IPS-20b (cell line): ENCODE measurements around the gene NOVA2.

Source experiments
- H3K27ac ChIP-seq: one replicate; pipeline ENCODE4 v1.5.1; 2013; ENCODE audit warnings: low read length
- H3K27me3 ChIP-seq: 2 replicates; pipeline ENCODE4 v1.6.1; 2013; ENCODE audit warnings: mild to moderate bottlenecking, low read length, inconsistent platforms; ENCODE audit not compliant: insufficient read depth
- H3K36me3 ChIP-seq: 2 replicates; pipeline ENCODE4 v1.6.1; 2013; ENCODE audit warnings: low read depth, mild to moderate bottlenecking, inconsistent platforms, low read length, moderate library complexity; ENCODE audit not compliant: insufficient read depth
- H3K4me1 ChIP-seq: 2 replicates; pipeline ENCODE4 v1.6.1; 2013; ENCODE audit warnings: mild to moderate bottlenecking, control low read depth, inconsistent platforms, low read length, moderate library complexity; ENCODE audit not compliant: insufficient read depth
- H3K4me3 ChIP-seq: 2 replicates; pipeline ENCODE4 v1.5.1; 2013; ENCODE audit warnings: mild to moderate bottlenecking, low read length, inconsistent platforms
- H3K9ac ChIP-seq: 2 replicates; pipeline ENCODE4 v1.6.1; 2013; ENCODE audit warnings: low read depth, mild to moderate bottlenecking, inconsistent platforms, low read length, moderate library complexity
- H3K9me3 ChIP-seq: 2 replicates; pipeline ENCODE4 v1.6.1; 2013; ENCODE audit warnings: mild to moderate bottlenecking, low read depth, low read length, inconsistent platforms; ENCODE audit not compliant: insufficient read depth

The NOVA2 gene

GRCh38 chr19:45973553-45974338 is at the start of gene NOVA2:
NOVA2 (minus strand) TSS chr19:45973865; CDS start chr19:45973351, 514 bp downstream.
- peak within 1 kb of the TSS; percentile 62; the same call in 1 of the 2 replicates for H3K4me3 ChIP-seq
- no peak within 1 kb of the TSS for H3K27ac ChIP-seq
- H3K27me3 ChIP-seq: peaks cover 19% of the 10 kb centered on the region
- H3K36me3 ChIP-seq: no peaks in the 10 kb centered on the region
- H3K9me3 ChIP-seq: no peaks in the 10 kb centered on the region
- H3K9ac ChIP-seq: no peak within 1 kb of the TSS
- H3K4me1 ChIP-seq: no peaks in the 10 kb centered on the region; the same call in 1 of the 2 replicates

GRCh38 chr19:46023311-46023779 is 49.7 kb upstream of the NOVA2 start:
- Histone ChIP-seq H3K4me3 (no peak overlapping the region), H3K36me3 (no peaks in the 10 kb centered on the region), H3K4me1 (no peaks in the 10 kb centered on the region; the same call in 1 of the 2 replicates), H3K9me3 (no peaks in the 10 kb centered on the region; the same call in 1 of the 2 replicates), H3K27me3 (no peaks in the 10 kb centered on the region), H3K27ac (no peak overlapping the region), H3K9ac (no peak overlapping the region)

GRCh38 chr19:46022431-46023310 is 49.0 kb upstream of the NOVA2 start, which contains the start of gene PGLYRP1:
PGLYRP1 (minus strand) TSS chr19:46023053; CDS start chr19:46023021, 32 bp downstream.
- H3K36me3 ChIP-seq: no peaks in the 10 kb centered on the region; the same call in 1 of the 2 replicates
- H3K27me3 ChIP-seq: no peaks in the 10 kb centered on the region
- H3K9ac ChIP-seq: no peak within 1 kb of the TSS
- no peaks in the 10 kb centered on the region; the same call in 1 of the 2 replicates for H3K4me1 ChIP-seq
- no peak within 1 kb of the TSS for H3K27ac ChIP-seq
- H3K4me3 ChIP-seq: no peak within 1 kb of the TSS
- H3K9me3 ChIP-seq: no peaks in the 10 kb centered on the region; the same call in 1 of the 2 replicates

- H3K27ac ChIP-seq: no peak overlapping the region
- no peak overlapping the region for H3K4me3 ChIP-seq
Measured at GRCh38 chr19:46022061-46022430, 48.4 kb upstream of the NOVA2 start.

GRCh38 chr19:46021531-46022041 is 47.9 kb upstream of the NOVA2 start:
- H3K9me3 ChIP-seq: no peaks in the 10 kb centered on the region; the same call in 1 of the 2 replicates
- no peak overlapping the region for H3K4me3 ChIP-seq
- no peak overlapping the region for H3K27ac ChIP-seq
- H3K9ac ChIP-seq: no peak overlapping the region
- peaks cover under 1% of the 10 kb centered on the region for H3K27me3 ChIP-seq
- no peaks in the 10 kb centered on the region; the same call in 1 of the 2 replicates for H3K36me3 ChIP-seq
- H3K4me1 ChIP-seq: no peaks in the 10 kb centered on the region; the same call in 1 of the 2 replicates

More at GRCh38 chr19:46022061-46022430, 48.4 kb upstream of the NOVA2 start:
- Histone ChIP-seq H3K9me3 (no peaks in the 10 kb centered on the region; the same call in 1 of the 2 replicates), H3K27me3 (no peaks in the 10 kb centered on the region), H3K9ac (no peak overlapping the region), H3K4me1 (no peaks in the 10 kb centered on the region; the same call in 1 of the 2 replicates), H3K36me3 (no peaks in the 10 kb centered on the region; the same call in 1 of the 2 replicates)

GRCh38 chr19:46020819-46021125 is 47.1 kb upstream of the NOVA2 start:
- H3K27ac ChIP-seq: no peak overlapping the region

GRCh38 chr19:46019270-46019669 is 45.6 kb upstream of the NOVA2 start:
- no peaks in the 10 kb centered on the region; the same call in 1 of the 2 replicates for H3K4me1 ChIP-seq
- H3K9me3 ChIP-seq: no peaks in the 10 kb centered on the region
- H3K27ac ChIP-seq: no peak overlapping the region
- peaks cover 24% of the 10 kb centered on the region for H3K27me3 ChIP-seq
- H3K9ac ChIP-seq: no peak overlapping the region
- no peaks in the 10 kb centered on the region; the same call in 1 of the 2 replicates for H3K36me3 ChIP-seq
- no peak overlapping the region for H3K4me3 ChIP-seq

More at GRCh38 chr19:46020819-46021125, 47.1 kb upstream of the NOVA2 start:
- Histone ChIP-seq H3K4me3 (no peak overlapping the region), H3K4me1 (no peaks in the 10 kb centered on the region; the same call in 1 of the 2 replicates), H3K36me3 (no peaks in the 10 kb centered on the region; the same call in 1 of the 2 replicates), H3K27me3 (peaks cover 9% of the 10 kb centered on the region), H3K9me3 (no peaks in the 10 kb centered on the region; the same call in 1 of the 2 replicates), H3K9ac (no peak overlapping the region)

- Histone ChIP-seq H3K4me3 (no peak overlapping the region), H3K4me1 (no peaks in the 10 kb centered on the region; the same call in 1 of the 2 replicates), H3K9ac (no peak overlapping the region)
Measured at GRCh38 chr19:46018729-46019251, 45.1 kb upstream of the NOVA2 start.

GRCh38 chr19:46017874-46018675 is 44.4 kb upstream of the NOVA2 start:
- Histone ChIP-seq H3K27me3 (peaks cover 36% of the 10 kb centered on the region), H3K36me3 (no peaks in the 10 kb centered on the region; the same call in 1 of the 2 replicates), H3K4me3 (no peak overlapping the region), H3K9me3 (no peaks in the 10 kb centered on the region), H3K27ac (no peak overlapping the region), H3K4me1 (no peaks in the 10 kb centered on the region; the same call in 1 of the 2 replicates), H3K9ac (no peak overlapping the region)

More at GRCh38 chr19:46018729-46019251, 45.1 kb upstream of the NOVA2 start:
- H3K27ac ChIP-seq: no peak overlapping the region
- H3K27me3 ChIP-seq: peaks cover 29% of the 10 kb centered on the region
- H3K9me3 ChIP-seq: no peaks in the 10 kb centered on the region
- H3K36me3 ChIP-seq: no peaks in the 10 kb centered on the region; the same call in 1 of the 2 replicates

- H3K36me3 ChIP-seq: no peaks in the 10 kb centered on the region; the same call in 1 of the 2 replicates
- H3K4me3 ChIP-seq: no peak overlapping the region
- no peaks in the 10 kb centered on the region; the same call in 1 of the 2 replicates for H3K4me1 ChIP-seq
- no peak overlapping the region for H3K27ac ChIP-seq
- no peaks in the 10 kb centered on the region for H3K9me3 ChIP-seq
- H3K27me3 ChIP-seq: peaks cover 36% of the 10 kb centered on the region
- H3K9ac ChIP-seq: no peak overlapping the region
Measured at GRCh38 chr19:46017095-46017429, 43.4 kb upstream of the NOVA2 start.
